8988T (cell line): ENCODE measurements around the gene ETFB.

ENCODE experiments used
- DNase-seq: peaks from one replicate; pipeline ENCODE4 v3.0.0; 2011

ETFB gene

DNA sequence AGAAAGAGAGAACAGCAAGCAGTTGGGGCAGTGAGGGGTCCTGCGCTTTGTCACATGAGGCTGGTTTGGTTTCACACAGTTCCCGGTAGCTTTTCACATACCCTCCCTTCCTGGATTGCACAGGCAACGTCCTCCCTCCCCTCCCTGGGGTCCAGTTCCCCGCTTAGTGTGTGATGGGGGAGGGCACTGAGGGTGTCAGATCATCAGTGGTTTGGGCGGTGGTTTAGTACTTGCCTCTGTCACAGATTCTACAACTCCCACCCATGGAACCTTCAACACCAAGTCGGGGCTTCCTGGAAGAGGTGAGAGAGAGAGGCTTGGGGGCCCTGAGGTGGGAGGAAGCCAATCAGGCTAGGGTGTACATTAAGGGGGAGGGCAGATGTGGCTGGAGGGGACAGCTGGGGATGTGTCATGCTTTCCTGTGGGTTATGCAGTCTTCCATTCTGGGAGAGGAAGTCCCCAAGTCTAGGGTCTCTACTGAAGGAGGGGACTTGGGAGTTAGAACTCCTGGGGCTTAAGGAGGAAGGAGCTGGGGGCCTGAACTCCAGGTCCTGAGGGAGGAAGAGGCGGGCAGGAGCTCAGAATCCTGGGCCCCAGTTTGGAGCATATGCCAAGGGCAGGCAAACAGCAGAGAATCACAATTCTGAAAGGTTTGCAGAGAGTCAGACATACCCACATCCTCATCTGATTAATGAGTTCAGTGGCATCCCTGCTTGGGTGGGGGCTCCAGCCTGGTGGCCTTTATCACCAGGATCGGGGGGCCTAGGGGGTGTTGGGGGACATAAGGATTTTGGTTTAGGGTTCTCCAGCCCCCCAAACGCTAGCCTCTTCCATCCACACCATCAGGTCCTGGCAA, 6.7 kb upstream of the ETFB start, which contains the start of gene NKG7:
NKG7 (minus strand) TSS at position 6 of the 856 bp plus-strand sequence. CDS start 119 bp downstream, outside the sequence.
- DNase-seq: no peak

DNA sequence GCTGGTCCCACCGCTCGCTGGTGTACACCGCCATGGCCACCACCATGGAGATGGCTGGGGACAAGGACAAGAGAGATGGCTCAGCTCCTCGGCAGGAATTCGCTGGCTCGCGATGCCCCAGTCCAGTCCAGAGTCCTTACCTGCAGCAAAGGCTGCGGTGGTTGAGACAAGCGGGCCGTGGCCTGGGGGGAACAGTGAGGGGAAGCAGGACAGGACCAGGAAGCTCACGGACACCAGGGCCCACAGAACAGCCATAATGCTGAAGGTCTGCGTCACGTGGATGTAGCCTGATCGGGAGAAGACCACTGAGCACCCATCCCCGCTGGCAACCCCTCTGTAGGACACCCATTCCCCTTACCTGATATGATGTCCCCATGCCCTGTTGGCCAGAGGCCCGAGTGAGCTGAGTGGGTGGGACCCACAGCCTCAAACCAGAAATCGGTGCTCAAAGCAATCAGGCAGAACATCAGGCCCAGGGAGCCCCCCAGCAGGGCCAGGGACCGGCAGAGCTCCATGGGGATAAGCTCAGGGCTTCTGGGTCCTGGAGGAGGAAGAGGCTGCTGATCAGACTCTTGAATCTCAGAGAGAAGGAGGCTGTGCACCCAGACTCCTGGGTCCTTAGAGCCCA, 5.9 kb upstream of the ETFB start:
- DNase-seq: no peak

DNA sequence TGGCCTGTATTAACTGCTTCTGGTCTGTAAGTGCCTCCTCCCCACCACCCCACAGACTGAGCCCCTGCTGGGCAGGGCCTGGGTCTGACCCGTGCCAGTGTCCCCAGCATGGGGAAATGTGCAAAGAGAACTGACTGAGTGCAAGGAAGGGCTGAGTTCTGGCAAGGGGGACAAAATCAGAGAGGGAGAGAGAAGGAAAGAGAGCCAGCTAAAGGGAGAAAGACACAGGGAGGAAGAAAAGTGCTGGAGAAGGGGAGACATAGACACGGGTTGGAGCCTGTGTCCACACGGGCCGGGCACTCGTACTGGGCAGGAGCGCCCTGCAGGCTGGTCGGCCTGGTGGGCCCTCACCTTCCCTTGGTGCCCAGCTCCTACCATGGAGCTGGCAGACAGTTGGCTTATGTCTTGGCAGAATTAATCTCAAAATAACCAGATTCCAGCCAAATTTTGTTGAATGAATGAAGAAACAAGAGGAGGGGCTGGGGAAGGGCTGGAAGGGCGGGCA, 5.0 kb upstream of the ETFB start:
- no peak for DNase-seq

DNA sequence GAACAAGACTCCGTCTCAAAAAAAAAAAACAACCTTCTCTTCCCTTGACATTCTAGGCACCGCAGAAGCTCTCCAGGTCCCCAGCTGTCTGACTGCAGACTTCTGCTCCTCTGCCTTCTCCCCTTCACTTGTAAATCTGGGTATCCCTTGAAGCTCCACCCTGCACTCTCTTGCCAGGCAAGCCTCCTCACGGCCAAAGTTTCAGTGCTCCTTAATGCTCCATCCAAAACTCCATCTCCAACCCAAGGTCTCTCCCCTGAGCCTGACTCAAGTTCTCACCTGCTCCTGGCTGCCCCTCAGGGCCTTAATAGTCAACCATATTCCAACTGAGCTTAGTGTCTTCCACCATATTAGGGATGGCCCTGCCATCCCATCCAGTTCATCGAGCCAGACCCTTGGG, 4.0 kb upstream of the ETFB start:
- no peak for DNase-seq

DNA sequence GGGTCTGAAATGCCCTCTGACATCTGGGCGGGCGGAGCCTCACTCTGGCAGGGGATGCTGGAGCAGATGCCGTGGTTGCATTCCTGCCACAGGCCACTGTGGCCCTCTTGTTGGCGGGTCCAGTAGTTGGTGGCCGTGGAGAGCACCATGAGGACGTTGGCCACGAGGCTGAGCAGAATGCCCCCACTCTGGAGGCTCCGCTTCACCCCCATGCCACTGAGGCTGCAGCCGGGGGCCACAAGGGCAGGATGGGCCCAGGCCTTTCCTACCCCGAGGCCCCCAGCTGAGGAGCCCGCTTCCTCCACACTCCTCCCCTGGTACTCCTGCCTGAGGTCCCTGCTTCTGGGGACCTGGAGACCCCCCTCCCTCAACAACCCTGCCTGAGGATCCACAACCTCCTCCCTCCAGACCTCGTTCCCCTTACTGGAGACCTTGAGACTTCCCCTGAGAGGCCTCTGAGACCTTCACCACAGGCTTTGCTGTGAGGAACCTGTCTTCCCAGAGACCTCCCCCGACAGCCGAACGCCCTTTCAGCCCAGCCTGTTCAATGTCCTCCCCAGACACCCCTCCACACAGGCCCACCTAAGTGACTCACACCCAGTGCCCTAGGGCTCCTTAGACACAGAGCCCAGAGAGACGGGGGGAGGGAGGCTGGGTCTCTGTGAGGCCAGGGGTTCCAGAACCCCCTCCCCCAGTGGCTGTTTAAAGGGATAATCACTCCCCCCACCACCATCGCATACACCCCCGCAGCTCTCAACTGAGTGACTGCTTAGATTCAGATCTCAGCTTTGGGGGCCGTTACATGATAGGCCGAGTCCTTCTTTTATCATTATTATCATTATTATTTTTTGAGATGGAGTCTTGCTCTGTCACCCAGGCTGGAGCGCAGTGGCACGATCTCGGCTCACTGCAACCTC, 2.4 kb upstream of the ETFB start, which contains the start of gene CLDND2:
CLDND2 (minus strand) TSS at position 638 of the 917 bp plus-strand sequence; CDS start at position 212, 426 bp downstream.
- no peak for DNase-seq

DNA sequence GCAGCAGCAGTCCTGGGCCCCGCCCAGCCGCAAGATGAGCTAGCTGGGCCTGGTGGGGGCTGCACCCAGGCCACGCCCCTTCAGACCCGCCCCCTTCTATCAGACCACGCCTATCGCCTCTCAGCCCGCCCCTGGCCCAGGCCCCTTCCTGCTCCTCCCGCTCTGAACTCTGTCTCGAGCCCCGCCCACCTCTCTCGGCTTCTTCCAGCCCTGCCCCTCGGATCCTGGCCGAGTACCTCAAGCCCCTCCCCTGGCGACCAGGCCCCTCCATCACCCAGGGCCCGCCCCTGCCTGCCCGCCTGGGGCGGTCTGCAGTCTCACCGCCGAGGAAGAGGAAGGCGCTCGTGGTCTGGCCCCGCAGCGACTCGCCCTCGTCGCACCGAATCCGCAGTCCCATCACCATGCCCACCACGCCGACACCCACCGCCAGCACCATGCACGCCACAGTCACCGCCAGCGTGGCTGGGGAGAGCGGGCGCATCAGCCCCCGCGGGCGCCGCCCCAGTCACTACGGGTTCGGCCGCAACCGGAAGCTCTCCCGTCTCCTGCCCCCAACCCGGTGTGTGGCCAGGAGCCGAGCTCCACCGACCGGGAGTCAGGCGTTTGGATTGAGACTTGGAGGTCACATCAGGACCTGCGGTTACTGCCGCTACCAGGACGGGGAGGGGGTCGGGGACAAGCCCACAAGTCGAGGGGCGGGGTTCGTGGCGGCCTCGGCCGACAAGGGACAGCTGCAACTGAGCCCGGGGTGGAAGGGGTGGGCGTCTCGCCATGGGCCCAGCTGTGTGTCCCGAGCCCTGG, 1.6 kb upstream of the ETFB start:
- DNase-seq: peak; percentile 79

DNA sequence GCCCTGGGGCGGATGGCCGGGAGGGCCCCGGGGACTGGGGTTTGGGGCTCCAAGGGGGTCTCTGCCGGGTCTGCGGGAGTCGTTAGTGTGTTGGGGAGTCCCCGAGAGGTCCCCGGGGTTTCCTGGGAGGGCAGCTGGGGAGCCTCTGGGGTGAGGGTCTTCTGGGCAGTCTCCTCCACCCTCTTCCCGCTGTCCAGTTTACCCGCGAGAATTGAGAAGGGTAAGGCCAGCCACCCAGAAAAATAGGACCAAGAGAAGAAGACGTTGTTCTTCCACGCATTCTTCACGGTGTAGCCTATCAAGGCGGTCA, 1.0 kb upstream of the ETFB start:
- no peak for DNase-seq

DNA sequence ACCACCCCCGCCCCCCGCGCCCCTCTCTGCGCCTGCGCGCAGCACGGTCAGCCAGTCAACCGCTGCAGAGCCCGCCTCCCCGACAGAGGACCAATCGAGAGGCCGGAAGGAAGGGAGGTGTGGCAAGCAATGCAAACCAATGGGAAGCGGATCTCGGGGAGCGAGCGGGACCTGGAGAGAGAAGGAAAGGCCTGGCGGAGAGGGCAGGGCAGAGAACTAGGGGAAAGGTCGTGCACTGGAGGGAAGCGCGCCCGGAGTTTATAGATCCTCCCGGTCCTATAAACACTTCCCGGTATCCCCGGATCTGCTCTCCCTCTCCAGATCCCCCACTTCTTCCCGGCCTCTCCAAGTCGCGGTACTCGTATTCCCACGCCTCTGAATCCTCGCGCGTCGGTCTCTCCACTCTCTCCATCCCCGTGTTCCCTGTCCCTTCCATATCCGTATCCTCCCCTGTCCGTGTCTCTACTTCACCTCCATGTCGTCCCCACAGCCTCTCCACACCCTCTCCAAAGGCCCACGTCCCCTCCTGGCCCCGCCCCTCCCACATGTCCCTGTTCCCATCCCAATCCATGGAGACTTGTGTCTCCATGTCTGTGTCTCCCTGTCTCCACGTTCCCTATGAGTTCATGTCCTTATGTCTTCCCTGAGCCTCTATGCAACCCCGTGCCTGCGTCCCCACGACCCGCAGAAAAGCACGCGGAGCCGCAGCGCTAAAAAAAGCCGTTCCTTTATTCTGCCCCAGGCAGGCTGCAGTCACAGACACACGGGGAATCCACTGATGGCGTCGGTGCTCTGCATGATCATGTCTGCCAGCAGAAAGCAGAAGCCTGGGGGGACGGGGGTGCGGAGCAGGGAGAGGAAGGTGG, 434 bp upstream of the ETFB start:
- peak; percentile 73 for DNase-seq

DNA sequence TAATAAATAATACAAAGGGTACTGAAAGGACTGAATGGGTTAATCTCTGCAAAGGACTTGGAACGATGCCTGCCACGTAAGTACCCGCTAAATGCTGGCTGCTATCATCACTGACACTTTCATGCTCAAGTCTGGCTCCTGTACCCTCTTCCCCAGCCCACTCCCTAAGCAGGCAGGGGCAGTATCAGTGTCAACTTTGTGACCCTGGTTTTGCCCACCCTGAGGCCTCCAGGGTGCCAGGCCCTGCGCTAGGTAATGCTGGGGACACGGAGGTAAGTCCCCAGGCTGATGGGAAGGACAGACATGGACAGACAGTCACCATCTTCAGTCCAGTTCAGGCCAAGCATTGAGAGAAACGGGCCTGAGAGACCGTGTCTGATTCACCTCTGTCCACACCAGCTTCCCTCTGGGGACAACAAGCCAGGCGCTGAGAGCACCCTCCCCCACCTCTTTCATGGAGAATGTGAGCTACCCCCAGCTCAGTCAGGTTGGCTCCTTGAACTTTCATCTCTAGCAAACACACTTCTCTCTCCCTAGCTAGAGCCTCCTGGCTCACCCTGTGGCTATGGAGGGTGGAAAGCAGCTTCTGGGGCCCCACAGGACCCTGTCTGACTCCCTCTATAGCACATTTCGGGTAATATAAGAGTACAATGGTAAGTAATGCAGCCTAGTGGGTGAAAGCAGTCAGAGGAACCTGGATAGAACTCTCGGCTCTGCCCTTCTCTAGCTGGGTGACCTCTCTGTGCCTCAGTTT, 800 bp downstream of the ETFB start:
- DNase-seq: no peak

DNA sequence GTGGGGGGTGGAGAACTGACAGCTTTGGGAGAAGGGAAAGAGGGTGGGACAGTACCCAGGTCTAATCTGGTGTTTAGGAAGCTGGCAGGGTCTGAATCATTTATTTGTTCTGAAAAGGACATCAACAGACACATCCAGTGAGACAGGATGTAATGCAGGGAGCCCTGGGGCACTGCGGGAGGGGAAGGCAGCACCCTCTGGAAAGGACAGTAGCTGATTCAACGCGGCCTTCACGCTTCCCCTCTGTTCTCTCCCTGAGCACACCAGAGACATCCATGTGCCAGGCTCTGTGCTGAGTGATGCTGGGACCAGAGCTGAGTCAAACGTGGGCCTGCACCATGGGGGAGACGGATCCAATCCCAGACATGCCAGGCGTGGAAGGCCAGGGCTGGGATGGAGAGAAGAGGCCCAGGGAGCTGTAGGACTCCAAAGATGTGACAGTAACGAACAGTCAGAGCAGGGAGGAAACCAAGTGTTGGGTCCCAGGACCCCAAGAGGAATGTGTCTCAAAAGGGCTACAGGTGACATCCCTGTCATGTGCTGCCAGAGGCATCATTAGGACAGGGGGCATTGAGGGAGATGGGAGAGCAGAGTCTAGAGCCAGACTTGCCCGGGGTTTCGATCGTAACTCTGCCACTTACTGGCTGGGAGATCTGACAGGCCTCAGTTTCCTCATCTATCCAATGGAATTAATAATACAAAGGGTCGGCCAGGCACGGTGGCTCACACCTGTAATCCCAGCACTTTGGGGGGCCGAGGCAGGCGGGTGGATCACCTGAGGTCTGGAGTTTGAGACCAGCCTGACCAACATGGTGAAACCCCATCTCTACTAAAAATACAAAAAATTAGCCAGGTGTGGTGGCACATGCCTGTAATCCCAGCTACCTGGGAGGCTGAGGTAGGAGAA, 1.7 kb downstream of the ETFB start:
- no peak for DNase-seq

DNA sequence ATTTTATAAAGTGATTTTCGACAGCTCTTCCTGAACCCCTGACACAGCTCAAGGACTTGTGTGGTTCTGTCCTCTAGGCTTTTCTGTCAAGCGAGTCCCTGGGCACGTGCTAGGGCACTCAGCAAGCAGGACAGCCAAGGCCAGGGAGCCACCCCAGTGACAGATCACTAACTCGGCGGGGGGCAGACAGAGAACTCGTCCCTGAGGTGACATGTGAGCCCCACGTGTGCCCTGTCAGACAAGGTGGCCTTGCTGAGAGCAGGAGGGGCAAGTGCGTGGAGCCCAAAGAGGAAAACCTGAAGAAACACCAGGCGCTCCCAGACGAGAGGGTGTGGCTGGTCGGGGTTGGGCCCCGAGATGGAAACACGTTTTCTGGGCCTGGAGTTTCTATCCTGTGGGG, 4.9 kb downstream of the ETFB start:
- DNase-seq: no peak

DNA sequence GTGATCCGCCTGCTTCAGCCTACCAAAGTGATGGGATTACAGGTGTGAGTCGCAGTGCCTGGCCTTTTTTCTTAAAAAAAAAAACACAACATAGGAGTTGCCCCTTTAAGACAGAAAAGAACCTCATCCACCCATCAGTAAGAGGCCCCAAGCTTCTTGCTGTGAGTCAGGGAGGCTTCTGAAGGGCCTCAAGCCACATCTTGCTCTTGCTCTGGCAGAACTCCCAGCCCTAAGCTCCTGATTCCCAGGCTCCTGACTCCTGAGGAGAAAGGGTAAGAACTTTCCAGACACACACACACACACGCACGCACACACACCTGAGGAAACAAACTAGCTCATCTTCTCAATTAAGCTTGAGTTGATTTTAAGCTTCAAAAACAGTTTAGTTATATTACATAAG, 6.9 kb downstream of the ETFB start:
- DNase-seq: no peak

DNA sequence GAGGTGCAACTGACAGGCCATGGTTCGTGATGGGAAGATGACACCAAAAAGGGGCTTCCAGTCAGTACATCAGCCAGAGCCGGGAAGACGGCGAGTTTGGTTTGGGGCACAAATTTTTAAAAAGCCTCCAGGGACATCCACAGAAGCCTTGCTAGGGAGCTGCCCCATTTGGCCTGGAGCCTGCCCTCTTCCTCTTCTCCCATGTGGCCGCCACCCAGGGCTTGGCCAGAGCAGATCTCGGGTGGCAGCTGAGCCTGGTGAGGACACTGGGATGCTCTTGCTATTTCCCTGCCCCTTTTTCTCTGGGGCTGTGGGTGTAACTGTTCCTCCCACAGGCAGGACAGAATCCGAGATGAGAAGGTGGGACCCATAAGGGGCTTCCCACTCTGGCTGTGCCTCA, 8.2 kb downstream of the ETFB start:
- no peak for DNase-seq

DNA sequence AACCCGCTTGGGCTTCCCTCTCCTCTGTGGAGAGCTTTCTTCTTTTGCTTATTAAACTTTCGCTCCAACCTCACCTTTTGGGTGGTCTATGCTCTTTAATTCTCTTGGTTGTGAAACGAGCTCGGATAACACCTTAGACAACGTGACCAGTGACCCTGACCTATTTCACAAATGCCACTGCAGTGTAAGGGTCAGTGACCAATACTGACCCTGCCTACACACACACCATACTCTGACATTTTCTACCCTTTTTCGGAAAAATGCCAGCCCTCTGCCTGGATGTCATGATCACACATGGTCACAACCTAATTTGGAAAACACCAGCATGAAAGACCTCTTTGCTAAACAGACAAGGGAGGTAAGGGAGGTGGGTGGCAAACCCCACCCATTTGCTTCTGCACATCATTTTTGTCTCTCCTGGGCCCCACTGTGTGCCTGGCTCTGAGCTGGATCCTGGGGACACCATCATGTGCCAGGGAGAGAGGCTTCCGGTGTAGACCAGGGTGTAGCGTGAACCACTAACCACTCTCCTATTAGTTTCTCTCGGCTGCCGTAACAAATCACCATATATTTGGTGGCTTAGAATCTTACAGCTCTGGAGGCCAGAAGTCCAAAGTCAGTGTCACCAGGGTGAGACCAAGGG, 9.9 kb downstream of the ETFB start:
- DNase-seq: no peak

DNA sequence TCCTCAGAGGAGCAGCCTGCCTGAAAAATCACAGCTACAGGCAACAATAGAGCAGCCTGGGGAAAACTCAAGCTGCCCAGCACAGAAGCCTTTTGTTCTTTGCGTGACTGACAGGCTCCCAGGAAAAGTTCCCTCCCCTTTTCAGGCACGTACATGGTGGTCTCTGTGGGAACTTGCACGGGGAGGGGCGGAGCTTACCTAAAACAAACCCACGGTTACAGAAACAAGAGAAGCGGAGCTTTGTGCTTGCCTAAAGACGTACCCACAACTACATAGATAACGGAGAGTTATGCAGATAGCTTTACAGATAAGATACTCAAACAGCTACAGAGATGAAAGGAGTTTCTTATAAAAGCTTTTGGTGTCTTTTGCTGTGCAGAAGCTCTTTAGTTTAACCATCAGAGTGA, 11.4 kb downstream of the ETFB start:
- no peak for DNase-seq

DNA sequence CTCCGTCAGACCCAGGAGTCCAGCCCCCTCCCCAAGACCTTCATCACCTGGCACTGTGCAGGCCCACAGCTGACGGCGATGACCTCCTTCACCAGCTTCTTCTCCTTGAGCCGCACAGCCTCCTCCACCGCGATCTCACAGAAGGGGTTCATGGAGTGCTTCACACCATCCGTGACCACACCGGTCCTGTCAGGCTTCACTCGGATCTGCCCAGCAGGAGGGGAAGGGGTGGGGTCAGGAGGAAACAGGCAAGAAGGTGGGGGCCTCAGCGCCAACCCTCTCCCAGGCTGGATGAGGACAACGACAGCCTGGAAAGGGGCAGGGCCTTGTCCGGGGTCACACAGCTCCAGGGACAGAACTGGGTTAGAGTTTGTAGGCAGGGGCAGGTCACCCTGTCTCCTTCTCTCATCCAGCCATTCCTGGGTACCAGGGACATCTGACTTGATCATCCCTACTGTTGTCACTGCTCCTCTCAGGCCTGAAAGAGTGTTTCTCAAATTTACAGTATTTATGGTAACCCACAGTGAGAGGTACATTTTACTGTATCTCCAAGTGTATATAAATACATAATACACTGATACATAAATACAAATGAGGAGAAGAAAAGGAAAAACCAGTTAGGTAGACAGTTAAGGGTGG, 12.0 kb downstream of the ETFB start:
- DNase-seq: no peak

DNA sequence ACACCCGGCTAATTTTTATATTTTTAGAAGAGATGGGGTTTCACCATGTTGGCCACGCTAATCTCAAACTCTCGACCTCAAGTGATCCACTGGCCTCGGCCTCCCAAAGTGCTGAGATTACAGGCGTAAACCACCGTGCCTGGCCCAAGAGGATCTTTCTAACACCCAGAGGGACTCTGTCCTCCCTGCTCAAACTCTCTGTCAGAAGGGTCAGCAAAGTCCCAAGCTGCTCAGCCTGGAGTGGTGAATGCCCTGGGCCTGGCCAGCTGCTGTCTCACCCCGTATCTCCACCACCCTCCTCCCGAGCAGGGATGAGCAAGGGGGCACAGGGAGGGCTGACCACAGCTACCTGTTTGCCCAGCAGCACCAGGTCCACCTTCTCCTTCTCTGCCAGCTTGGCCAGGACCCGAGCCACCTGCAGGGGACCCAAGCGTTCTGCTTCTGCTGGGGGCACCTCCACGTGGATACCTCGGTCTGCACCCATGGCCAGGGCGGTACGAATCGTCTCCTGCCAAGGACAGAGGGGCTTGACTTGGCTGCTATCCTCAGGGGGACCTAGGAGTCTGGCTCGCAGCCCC, 13.3 kb downstream of the ETFB start:
- DNase-seq: no peak
